ENCODE measurements around the gene ZNF674. TPM values are rescaled to one million over a fixed set of nuclear protein-coding genes. Genes with fewer than 3 reads are reported as not detected.
"Not testable (repeated sequence)": the region's sequence is repeated elsewhere in the genome, so short reads cannot be mapped to it uniquely, and the experiment has no call there.

Gene ZNF674
- total and polyA plus RNA-seq, 4 donors, result 1.5 to 7.9 (median 3.7) TPM

- intact Hi-C loops (cut with DNase I), result no loop called here
- no peak for DNase-seq
- ATAC-seq (ENCODE audit: low FRiP score), result no peak
- WGBS, 2 donors, result 45 to 50% methylated on average over 3 of the region's 3 CpGs
- H3K4me1 ChIP-seq (ENCODE audit: control insufficient read depth in 1 of 2, insufficient read depth in 2 of 2, low read length in 2 of 2), result no peaks in the 10 kb centered on the region
- H3K36me3 ChIP-seq (ENCODE audit: control insufficient read depth in 1 of 2, insufficient read depth in 2 of 2, low read length in 1 of 2), result peaks cover 0 to 2% of the 10 kb centered on the region in 2 donors
- no peaks in the 10 kb centered on the region for H3K9me3 ChIP-seq (ENCODE audit: control insufficient read depth, low read length)
- H3K4me3 ChIP-seq (ENCODE audit: low read length in 2 of 2), result no peak overlapping the region
- no peak overlapping the region for H3K27ac ChIP-seq (ENCODE audit: low read depth in 1 of 2, low read length in 2 of 2)
- H3K27me3 ChIP-seq (ENCODE audit: control insufficient read depth in 1 of 2, insufficient read depth in 2 of 2, low read length in 1 of 2), result no peaks in the 10 kb centered on the region
Observed at GRCh38 chrX:46463682-46464081, 81.5 kb downstream of the ZNF674 start.

- Histone ChIP-seq H3K9me3 (ENCODE audit: control insufficient read depth, low read length) (no peaks in the 10 kb centered on the region), H3K4me1 (ENCODE audit: control insufficient read depth in 1 of 2, insufficient read depth in 2 of 2, low read length in 2 of 2) (no peaks in the 10 kb centered on the region), H3K4me3 (ENCODE audit: low read length in 2 of 2) (no peak overlapping the region), H3K36me3 (ENCODE audit: control insufficient read depth in 1 of 2, insufficient read depth in 2 of 2, low read length in 1 of 2) (peaks cover 0 to 2% of the 10 kb centered on the region in 2 donors), H3K27ac (ENCODE audit: low read depth in 1 of 2, low read length in 2 of 2) (no peak overlapping the region), H3K27me3 (ENCODE audit: control insufficient read depth in 1 of 2, insufficient read depth in 2 of 2, low read length in 1 of 2) (no peaks in the 10 kb centered on the region)
- intact Hi-C loops (cut with DNase I), result no loop called here
- ATAC-seq (ENCODE audit: low FRiP score) (no peak), DNase-seq (no peak)
- WGBS, 2 donors, result 54 to 63% methylated on average over 2 of the region's 2 CpGs
Observed at GRCh38 chrX:46461660-46462191, 83.5 kb downstream of the ZNF674 start.

GRCh38 chrX:46460801-46461659 lies 84.2 kb downstream of the ZNF674 start:
- H3K9me3 ChIP-seq (ENCODE audit: control insufficient read depth, low read length); intact Hi-C loops (cut with DNase I); H3K4me1 ChIP-seq (ENCODE audit: control insufficient read depth in 1 of 2, insufficient read depth in 2 of 2, low read length in 2 of 2); H3K27ac ChIP-seq (ENCODE audit: low read depth in 1 of 2, low read length in 2 of 2); H3K4me3 ChIP-seq (ENCODE audit: low read length in 2 of 2); H3K27me3 ChIP-seq (ENCODE audit: control insufficient read depth in 1 of 2, insufficient read depth in 2 of 2, low read length in 1 of 2); H3K36me3 ChIP-seq (ENCODE audit: control insufficient read depth in 1 of 2, insufficient read depth in 2 of 2, low read length in 1 of 2); DNase-seq: not testable (repeated sequence)
- peak; percentile 24 for ATAC-seq (ENCODE audit: low FRiP score)
- WGBS, 2 donors, result 56 to 78% methylated on average over 8 of the region's 8 CpGs

GRCh38 chrX:46459603-46460002 lies 85.6 kb downstream of the ZNF674 start:
- DNase-seq, result no peak
- Histone ChIP-seq H3K4me1 (ENCODE audit: control insufficient read depth in 1 of 2, insufficient read depth in 2 of 2, low read length in 2 of 2) (no peaks in the 10 kb centered on the region), H3K4me3 (ENCODE audit: low read length in 2 of 2) (no peak overlapping the region), H3K27ac (ENCODE audit: low read depth in 1 of 2, low read length in 2 of 2) (no peak overlapping the region), H3K9me3 (ENCODE audit: control insufficient read depth, low read length) (no peaks in the 10 kb centered on the region), H3K27me3 (ENCODE audit: control insufficient read depth in 1 of 2, insufficient read depth in 2 of 2, low read length in 1 of 2) (no peaks in the 10 kb centered on the region), H3K36me3 (ENCODE audit: control insufficient read depth in 1 of 2, insufficient read depth in 2 of 2, low read length in 1 of 2) (peaks cover 0 to 2% of the 10 kb centered on the region in 2 donors)
- no peak for ATAC-seq (ENCODE audit: low FRiP score)
- intact Hi-C loops (cut with DNase I), result no loop called here
- 84 to 88% methylated on average over 3 of the region's 3 CpGs for WGBS, 2 donors

GRCh38 chrX:46456125-46456922 lies 88.9 kb downstream of the ZNF674 start:
- Histone ChIP-seq H3K4me1 (ENCODE audit: control insufficient read depth in 1 of 2, insufficient read depth in 2 of 2, low read length in 2 of 2) (no peaks in the 10 kb centered on the region), H3K4me3 (ENCODE audit: low read length in 2 of 2) (no peak overlapping the region), H3K27ac (ENCODE audit: low read depth in 1 of 2, low read length in 2 of 2) (no peak overlapping the region), H3K36me3 (ENCODE audit: control insufficient read depth in 1 of 2, insufficient read depth in 2 of 2, low read length in 1 of 2) (peaks cover 0 to 2% of the 10 kb centered on the region in 2 donors), H3K9me3 (ENCODE audit: control insufficient read depth, low read length) (no peaks in the 10 kb centered on the region), H3K27me3 (ENCODE audit: control insufficient read depth in 1 of 2, insufficient read depth in 2 of 2, low read length in 1 of 2) (no peaks in the 10 kb centered on the region)
- intact Hi-C loops (cut with DNase I), result no loop called here
- no peak for ATAC-seq (ENCODE audit: low FRiP score)
- 86 to 91% methylated on average over 3 of the region's 3 CpGs for WGBS, 2 donors
- no peak for DNase-seq

Other genes with a start within 250 kb of the ZNF674 start
- gene CHST7, start 28.3 kb upstream of the ZNF674 start, total RNA-seq, result 1 to 10 TPM; 5.2 to 8.5 TPM
- 1 to 10 TPM; 1.0 to 9.4 TPM for gene CHST7, start 28.3 kb upstream of the ZNF674 start, polyA plus RNA-seq
- 1 to 10 TPM; 2.5 to 3.0 TPM for gene SLC9A7, start 213.7 kb upstream of the ZNF674 start, total RNA-seq
- gene SLC9A7, start 213.7 kb upstream of the ZNF674 start, polyA plus RNA-seq, result under 1 TPM; 0.33 to 0.38 TPM

All from aorta (tissue), 5 donors.